IMR-90 (cell line): ENCODE data around the gene RNF151. TPM values are rescaled to one million over a fixed set of nuclear protein-coding genes. Genes with fewer than 3 reads are reported as not detected.

Source experiments
- ATAC-seq: fragments of 200-7000 bp; cut with Tn5 transposase; 2 replicates; pipeline ENCODE4 v1.9.1; 2020; ENCODE audit warnings: low read depth, mild to moderate bottlenecking, moderate library complexity
- BruUV-seq: library from RNA; stranded (reverse); fragments of 400-500 nt; replicated peaks from 2 replicates; lab custom pipeline; 2021; lab: Mats Ljungman, UMichigan
- CTCF ChIA-PET: fragments of 300-600 bp; formaldehyde crosslinking; extraction: SDS; loops from one replicate; lab custom pipeline; 2021; ENCODE audit warnings: antibody characterized with exemption; lab: Yijun Ruan, JAX
- POLR2A ChIA-PET: fragments of 300-600 bp; sonication (Branson Sonifier 250); formaldehyde crosslinking; loops from one replicate; lab custom pipeline; 2022; ENCODE audit warnings: antibody characterized with exemption; ENCODE audit not compliant: unreplicated experiment; lab: Charles Lee
- DNase-seq: peaks from one replicate; pipeline ENCODE4 v3.0.0; 2013
- H2AFZ ChIP-seq: replicated peaks from 2 replicates; pipeline ENCODE3; 2013; ENCODE audit warnings: low read length, mild to moderate bottlenecking; ENCODE audit not compliant: poor library complexity
- H2AK5ac ChIP-seq: 2 replicates; pipeline ENCODE4 v1.6.1; 2013; ENCODE audit warnings: low read depth, low read length, inconsistent platforms
- H2AK9ac ChIP-seq: replicated peaks from 2 replicates; pipeline ENCODE3; 2013; ENCODE audit warnings: mild to moderate bottlenecking, low read depth, low read length, moderate library complexity; ENCODE audit not compliant: poor library complexity
- H2BK120ac ChIP-seq: 2 replicates; pipeline ENCODE4 v1.6.1; 2013; ENCODE audit warnings: low read depth, low read length, inconsistent platforms
- H2BK15ac ChIP-seq: 3 replicates; pipeline ENCODE4 v1.6.1; 2013; ENCODE audit warnings: low read depth, low read length, inconsistent platforms
- H2BK20ac ChIP-seq: 2 replicates; pipeline ENCODE4 v1.6.1; 2013; ENCODE audit warnings: low read depth, mild to moderate bottlenecking, inconsistent platforms, low read length, moderate library complexity
- H2BK5ac ChIP-seq: 2 replicates; pipeline ENCODE4 v1.6.1; 2013; ENCODE audit warnings: mild to moderate bottlenecking, low read depth, low read length, inconsistent platforms; ENCODE audit not compliant: poor library complexity, severe bottlenecking
- H3K14ac ChIP-seq: replicated peaks from 2 replicates; pipeline ENCODE4 v1.6.1; 2013; ENCODE audit warnings: low read depth, low read length, inconsistent platforms
- H3K18ac ChIP-seq: 2 replicates; pipeline ENCODE4 v1.6.1; 2013; ENCODE audit warnings: low read depth, low read length, control low read depth
- H3K23ac ChIP-seq: 2 replicates; pipeline ENCODE4 v1.6.1; 2013; ENCODE audit warnings: low read depth, low read length, inconsistent platforms
- H3K27ac ChIP-seq: 2 replicates; pipeline ENCODE4 v1.5.1; 2013; ENCODE audit warnings: mild to moderate bottlenecking, control low read depth, low read length; ENCODE audit not compliant: insufficient read depth
- H3K27me3 ChIP-seq: 2 replicates; pipeline ENCODE4 v1.6.1; 2013; ENCODE audit warnings: low read length; ENCODE audit not compliant: control insufficient read depth, insufficient read depth
- H3K36me3 ChIP-seq: 2 replicates; pipeline ENCODE4 v1.6.1; 2013; ENCODE audit warnings: low read length, mixed read lengths; ENCODE audit not compliant: control insufficient read depth, insufficient read depth
- H3K4ac ChIP-seq: 2 replicates; pipeline ENCODE4 v1.6.1; 2013; ENCODE audit warnings: low read depth, low read length, inconsistent platforms
- H3K4me1 ChIP-seq: 2 replicates; pipeline ENCODE4 v1.6.1; 2013; ENCODE audit warnings: low read length, mixed read lengths; ENCODE audit not compliant: control insufficient read depth, insufficient read depth
- H3K4me2 ChIP-seq: 2 replicates; pipeline ENCODE4 v1.6.1; 2013; ENCODE audit warnings: low read depth, mild to moderate bottlenecking, control low read depth, low read length, moderate library complexity
- H3K4me3 ChIP-seq: 2 replicates; pipeline ENCODE4 v1.5.1; 2013; ENCODE audit warnings: low read depth, mild to moderate bottlenecking, control low read depth, low read length, moderate library complexity; ENCODE audit not compliant: insufficient read depth
- H3K56ac ChIP-seq: 2 replicates; pipeline ENCODE4 v1.6.1; 2013; ENCODE audit warnings: low read length, inconsistent platforms; ENCODE audit not compliant: insufficient read depth; ENCODE audit errors: extremely low read depth
- H3K79me1 ChIP-seq, 2 experiments: 2 replicates each; pipeline ENCODE4 v1.6.1; 2013; ENCODE audit warnings: low read length in 2 of 2, inconsistent platforms in 1 of 2, low read depth in 1 of 2
- H3K9ac ChIP-seq: 2 replicates; pipeline ENCODE4 v1.6.1; 2013; ENCODE audit warnings: low read depth, low read length, control low read depth
- H3K9me1 ChIP-seq: 2 replicates; pipeline ENCODE4 v1.6.1; 2013; ENCODE audit warnings: low read length, inconsistent platforms; ENCODE audit not compliant: insufficient read depth
- H3K9me3 ChIP-seq: 2 replicates; pipeline ENCODE4 v1.6.1; 2013; ENCODE audit warnings: low read length; ENCODE audit not compliant: control insufficient read depth, insufficient read depth
- H4K20me1 ChIP-seq: 2 replicates; pipeline ENCODE4 v1.6.1; 2013; ENCODE audit warnings: low read length, inconsistent platforms; ENCODE audit not compliant: insufficient read depth
- H4K5ac ChIP-seq: 2 replicates; pipeline ENCODE4 v1.6.1; 2013; ENCODE audit warnings: mild to moderate bottlenecking, low read depth, low read length, control low read depth
- H4K8ac ChIP-seq, 2 experiments: 2 replicates each; pipeline ENCODE4 v1.6.1; 2013; ENCODE audit warnings: low read depth in 2 of 2, low read length in 2 of 2, control low read depth in 1 of 2, inconsistent platforms in 1 of 2
- H4K91ac ChIP-seq: 2 replicates; pipeline ENCODE4 v1.6.1; 2013; ENCODE audit warnings: low read depth, low read length, inconsistent platforms; ENCODE audit not compliant: insufficient read depth
- CHD1 ChIP-seq: IDR thresholded peaks from 2 replicates; pipeline ENCODE4 v1.6.1; 2012; ENCODE audit warnings: low read depth, low read length, improper control_type of control experiment
- WGBS, 2 experiments: methylation state at CpG; one replicate each; pipeline versions ENCODE4 v1.1.5 to v1.1.7; 2013; ENCODE audit warnings: missing lambda C conversion rate in 2 of 2; ENCODE audit not compliant: insufficient read length in 1 of 2; ENCODE audit errors: extremely low coverage in 2 of 2; 5-methylcytosine and 5-hydroxymethylcytosine counted together
- dilution Hi-C: fragments of 300-500 bp; cut with HindIII; formaldehyde crosslinking; loops from one replicate; pipeline ENCODE4 v1.14.3; 2018; ENCODE audit warnings: low sequenced_read_pairs; ENCODE audit not compliant: unreplicated experiment
- in situ Hi-C: fragments of 300-500 bp; cut with MboI; formaldehyde crosslinking; loops from 3 replicates; pipeline ENCODE4 v1.14.3; 2019; ENCODE audit warnings: low sequenced_read_pairs, inconsistent platforms, mixed read lengths
- intact Hi-C: fragments of 100-400 bp; cut with micrococcal nuclease; formaldehyde crosslinking; loops from 2 replicates; pipeline ENCODE4 v1.10.0; 2022
- polyA plus RNA-seq, 3 experiments: library from polyadenylated mRNA; depleted of rRNA; stranded (reverse); fragments of >200 nt; gene quantifications; 2 replicates each; pipeline ENCODE4 v1.2.3, GENCODE V29; 2012; ENCODE audit warnings: low replicate concordance in 1 of 3
- total RNA-seq: library from RNA; depleted of rRNA; stranded (reverse); fragments of >200 nt; gene quantifications from 2 replicates; pipeline ENCODE4 v1.2.3, GENCODE V29; 2012

The RNF151 gene
- total and polyA plus RNA-seq, 2 of the 4 experiments (the other 2 are of a cell fraction): not detected

DNA sequence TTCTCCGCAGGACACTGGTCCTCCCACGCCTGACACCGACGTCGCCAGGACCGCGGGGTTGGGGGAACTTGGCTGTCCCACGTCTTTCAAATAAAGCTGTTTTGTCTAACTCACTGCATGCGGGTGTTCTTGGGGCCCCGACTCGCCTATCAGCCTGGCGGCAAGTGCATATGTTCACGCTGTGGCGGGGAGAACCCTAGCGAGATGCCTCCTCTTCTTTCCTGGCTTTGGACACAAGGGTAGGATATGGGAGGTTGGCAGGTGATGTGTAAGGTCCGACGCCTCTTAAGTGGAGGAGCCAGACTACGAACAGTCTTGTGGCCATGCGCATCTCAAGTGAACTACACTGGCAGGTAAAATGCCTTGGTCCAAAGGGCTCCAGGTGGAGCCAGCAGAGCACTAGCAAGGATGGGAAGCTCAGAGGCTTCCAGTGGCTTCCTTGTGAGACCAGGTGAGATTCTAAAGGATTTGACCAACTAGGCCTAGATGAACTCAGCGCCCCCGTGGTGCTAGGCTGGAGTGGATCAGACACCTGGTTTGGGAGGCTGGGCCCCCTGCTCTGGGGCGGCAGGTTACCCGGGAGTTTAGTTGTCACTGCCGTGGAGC is 1.2 kb upstream of the RNF151 start (continued):
- TF ChIP-seq CHD1: no peak

DNA sequence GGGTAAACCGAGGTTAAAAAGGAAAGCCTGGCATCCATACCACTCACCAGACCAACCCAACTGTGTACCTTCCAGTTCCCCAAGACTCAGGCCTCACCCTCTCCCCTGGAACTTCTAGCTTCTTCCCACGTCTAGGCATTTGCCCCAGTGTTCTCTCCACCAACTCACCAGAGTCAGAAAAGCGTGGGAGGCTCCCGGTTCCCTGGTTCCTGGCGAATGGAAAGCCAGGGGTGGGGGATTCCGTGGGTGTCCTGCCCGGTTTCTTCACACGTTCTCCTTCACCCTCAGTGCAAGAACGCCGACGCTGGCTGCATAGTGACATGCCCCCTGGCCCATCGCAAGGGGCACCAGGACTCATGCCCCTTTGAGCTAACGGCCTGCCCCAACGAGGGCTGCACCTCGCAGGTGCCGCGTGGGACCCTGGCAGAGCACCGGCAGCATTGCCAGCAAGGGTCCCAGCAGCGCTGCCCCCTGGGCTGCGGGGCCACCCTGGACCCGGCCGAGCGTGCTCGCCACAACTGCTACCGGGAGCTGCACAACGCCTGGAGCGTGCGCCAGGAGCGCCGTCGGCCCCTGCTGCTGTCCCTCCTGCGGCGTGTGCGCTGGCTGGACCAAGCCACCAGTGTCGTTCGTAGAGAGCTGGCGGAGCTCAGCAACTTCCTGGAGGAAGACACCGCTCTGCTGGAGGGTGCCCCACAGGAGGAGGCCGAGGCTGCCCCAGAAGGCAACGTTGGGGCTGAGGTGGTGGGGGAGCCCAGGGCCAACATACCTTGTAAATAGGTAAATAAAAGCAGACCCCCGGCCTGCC is 1.7 kb downstream of the RNF151 start:
- BruUV-seq: no TSS peak
- H3K4ac ChIP-seq: no peak overlapping the region
- H2BK20ac ChIP-seq: no peak overlapping the region
- H2AK9ac ChIP-seq: no peak overlapping the region
- H4K91ac ChIP-seq: no peak overlapping the region
- DNase-seq: no peak
- no peak overlapping the region for H3K23ac ChIP-seq
- H3K27me3 ChIP-seq: no peaks in the 10 kb centered on the region
- H2BK120ac ChIP-seq: no peak overlapping the region
- ATAC-seq: no peak
- H3K4me1 ChIP-seq: peaks cover 11% of the 10 kb centered on the region
- CTCF ChIA-PET: no interaction called here
- H2BK5ac ChIP-seq: no peak overlapping the region
- H2AK5ac ChIP-seq: no peak overlapping the region
- WGBS, 2 experiments: 97% methylated on average over 16 of the region's 41 CpGs; no CpG with 5 or more reads in 1 of the 2 experiments
- peaks cover 13% of the 10 kb centered on the region for H4K20me1 ChIP-seq
- dilution Hi-C loops: no loop called here
- H3K27ac ChIP-seq: no peak overlapping the region
- in situ Hi-C loops: no loop called here
- H3K9ac ChIP-seq: no peak overlapping the region
- H3K36me3 ChIP-seq: peaks cover 6% of the 10 kb centered on the region
- H3K4me2 ChIP-seq: no peak overlapping the region
- H3K14ac ChIP-seq: no peak overlapping the region
- intact Hi-C loops: no loop called here
- H3K9me3 ChIP-seq: no peaks in the 10 kb centered on the region
- no peak overlapping the region for H4K8ac ChIP-seq
- TF ChIP-seq CHD1: no peak
- H3K18ac ChIP-seq: no peak overlapping the region
- no peak overlapping the region for H4K5ac ChIP-seq
- no peak overlapping the region for H2AFZ ChIP-seq
- H3K79me1 ChIP-seq: peaks cover 9 to 54% of the 10 kb centered on the region in 2 experiments
- no peak overlapping the region for H3K56ac ChIP-seq
- H3K9me1 ChIP-seq: peaks cover 3% of the 10 kb centered on the region; the same call in 1 of the 2 replicates
- POLR2A ChIA-PET: no interaction called here
- H2BK15ac ChIP-seq: no peak overlapping the region
- no peak overlapping the region for H3K4me3 ChIP-seq
